Stomach (tissue), 9 donors: ENCODE results near the gene KLRF1. TPM values are rescaled to one million over a fixed set of nuclear protein-coding genes. Genes with fewer than 3 reads are reported as not detected.

ENCODE experiments used
- DNase-seq, 2 donors: peaks; one replicate each; pipeline versions ENCODE4 v3.0.0 to v3.0.0-alpha.2; 2013 to 2019
- H3K27ac ChIP-seq, 5 donors: fragments of 200-600 bp in 4 of 5; sonication (generic) in 4 of 5; one replicate each; pipeline ENCODE4 v1.5.1; 2013 to 2019; ENCODE audit warnings: mild to moderate bottlenecking in 1 of 5, moderate library complexity in 1 of 5
- H3K27me3 ChIP-seq, 3 donors: fragments of 200-600 bp; sonication (generic); one replicate each; pipeline ENCODE4 v1.5.1; 2017 to 2019; ENCODE audit warnings: mixed run types in 1 of 3
- H3K36me3 ChIP-seq, 4 donors: fragments of 200-600 bp; sonication (generic); 1 replicate in 3 of 4; 2 replicates in 1 of 4; pipeline ENCODE4 v1.5.1; 2016 to 2019
- H3K4me1 ChIP-seq, 4 donors: fragments of 200-600 bp; sonication (generic); one replicate each; pipeline ENCODE4 v1.5.1; 2016 to 2019
- H3K4me3 ChIP-seq, 4 donors: fragments of 200-600 bp; sonication (generic) in 3 of 4; one replicate each; pipeline ENCODE4 v1.5.1; 2016 to 2019; ENCODE audit warnings: mild to moderate bottlenecking in 1 of 4
- H3K9me3 ChIP-seq, 4 donors: fragments of 200-600 bp; sonication (generic); one replicate each; pipeline ENCODE4 v1.5.1; 2016 to 2019
- EP300 ChIP-seq: sonication (generic); formaldehyde crosslinking; IDR thresholded peaks from one replicate; pipeline ENCODE4 v1.6.1; 2017; ENCODE audit warnings: antibody characterized with exemption
- POLR2A ChIP-seq, 4 donors: fragments of 450-650 bp; IDR thresholded peaks; one replicate each; pipeline ENCODE4 v1.6.1; 2016; ENCODE audit warnings: antibody characterized with exemption in 4 of 4, control low read depth in 2 of 4, mild to moderate bottlenecking in 1 of 4, moderate library complexity in 1 of 4
- POLR2AphosphoS5 ChIP-seq, 3 donors: sonication (generic); formaldehyde crosslinking; IDR thresholded peaks; one replicate each; pipeline ENCODE4 v1.6.1; 2016; ENCODE audit warnings: antibody characterized with exemption in 3 of 3
- WGBS, 5 donors: extraction: QIAGEN DNeasy Blood & Tissue Kit in 3 of 5; methylation state at CpG; one replicate each; pipeline versions ENCODE4 v1.1.5 to v1.1.7; 2013 to 2018; 5-methylcytosine and 5-hydroxymethylcytosine counted together
- intact Hi-C: fragments of 100-400 bp; cut with DNase I; formaldehyde crosslinking; loops from one replicate; pipeline ENCODE4 v1.15.1; 2023; ENCODE audit warnings: low total_unique reads
- polyA plus RNA-seq, 3 donors: library from polyadenylated mRNA; stranded (reverse); fragments of 200-250 nt; gene quantifications; one replicate each; pipeline ENCODE4 v1.2.3, GENCODE V29; 2013
- total RNA-seq, 5 donors: library from RNA; depleted of rRNA; stranded (reverse); fragments of >200 nt; gene quantifications; one replicate each; pipeline versions ENCODE4 v1.1.0 to v1.2.3, GENCODE V29; 2014 to 2016
- TF ChIP-seq, protein P1 (sequence below), 7 experiments: fragments of 450-650 bp in 4 of 7; fragments of 200-600 bp in 3 of 7; sonication (generic) in 3 of 7; IDR thresholded peaks; one replicate each; pipeline ENCODE4 v1.5.1; 2016 to 2019; ENCODE audit warnings: antibody characterized with exemption in 7 of 7, control low read depth in 2 of 7, mild to moderate bottlenecking in 1 of 7
- donor health status: healthy with polysubstance abuse.
- donor health status: Bipolar disorder and iron deficiency.
- donor health status: healthy.

KLRF1 gene
- total and polyA plus RNA-seq, 8 donors = 0.78 to 4.5 (median 2.2) TPM; not detected in 3

DNA sequence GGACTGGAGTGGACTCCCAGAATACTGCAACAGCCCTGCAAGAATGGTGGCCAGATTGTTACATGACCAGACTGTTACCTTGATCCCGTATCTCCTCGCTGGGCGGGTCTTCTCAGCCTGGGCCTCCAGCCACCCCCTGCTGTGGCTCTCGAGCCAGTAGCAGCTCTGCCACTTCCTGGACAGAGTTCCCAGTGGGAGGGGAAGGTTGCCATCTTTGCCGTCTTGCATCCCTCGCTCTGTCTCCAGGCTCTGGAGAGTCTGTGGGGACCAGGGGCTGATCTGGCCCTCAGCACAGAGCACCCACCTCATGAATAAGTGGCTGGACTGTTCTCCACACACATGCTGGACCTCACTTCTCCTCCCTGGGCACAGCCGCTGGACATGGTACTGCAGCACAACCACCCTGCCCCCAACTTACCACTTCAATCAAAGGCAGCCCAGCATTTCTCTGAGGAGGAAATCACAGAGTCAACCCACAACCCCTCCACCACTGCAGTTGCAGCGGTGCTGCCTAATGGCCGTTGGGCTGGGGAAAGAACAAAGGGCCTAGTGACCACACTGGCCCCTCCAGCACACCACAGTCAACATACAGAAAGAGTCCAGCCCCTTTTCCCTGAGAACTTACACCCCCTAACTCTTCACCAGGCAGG lies 6.9 kb upstream of the KLRF1 start:
- no peak overlapping the region for H3K4me3 ChIP-seq
- H3K36me3 ChIP-seq = no peaks in the 10 kb centered on the region
- H3K9me3 ChIP-seq = no peaks in the 10 kb centered on the region
- no peak overlapping the region for H3K27ac ChIP-seq
- 83 to 89% (median 84%) methylated on average over 9 of the region's 9 CpGs for WGBS, 5 donors
- TF ChIP-seq POLR2A (IDR thresholded peaks at IDR 0.05) = no peak
- TF ChIP-seq POLR2AphosphoS5 (IDR thresholded peaks at IDR 0.05) = no peak
- no peak for TF ChIP-seq EP300
- TF ChIP-seq, protein P1, sequence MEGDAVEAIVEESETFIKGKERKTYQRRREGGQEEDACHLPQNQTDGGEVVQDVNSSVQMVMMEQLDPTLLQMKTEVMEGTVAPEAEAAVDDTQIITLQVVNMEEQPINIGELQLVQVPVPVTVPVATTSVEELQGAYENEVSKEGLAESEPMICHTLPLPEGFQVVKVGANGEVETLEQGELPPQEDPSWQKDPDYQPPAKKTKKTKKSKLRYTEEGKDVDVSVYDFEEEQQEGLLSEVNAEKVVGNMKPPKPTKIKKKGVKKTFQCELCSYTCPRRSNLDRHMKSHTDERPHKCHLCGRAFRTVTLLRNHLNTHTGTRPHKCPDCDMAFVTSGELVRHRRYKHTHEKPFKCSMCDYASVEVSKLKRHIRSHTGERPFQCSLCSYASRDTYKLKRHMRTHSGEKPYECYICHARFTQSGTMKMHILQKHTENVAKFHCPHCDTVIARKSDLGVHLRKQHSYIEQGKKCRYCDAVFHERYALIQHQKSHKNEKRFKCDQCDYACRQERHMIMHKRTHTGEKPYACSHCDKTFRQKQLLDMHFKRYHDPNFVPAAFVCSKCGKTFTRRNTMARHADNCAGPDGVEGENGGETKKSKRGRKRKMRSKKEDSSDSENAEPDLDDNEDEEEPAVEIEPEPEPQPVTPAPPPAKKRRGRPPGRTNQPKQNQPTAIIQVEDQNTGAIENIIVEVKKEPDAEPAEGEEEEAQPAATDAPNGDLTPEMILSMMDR (IDR thresholded peaks at IDR 0.05) = no peak
- intact Hi-C loops = no loop called here
- no peak for DNase-seq
- peaks cover 0 to 7% (median 0%) of the 10 kb centered on the region in 3 donors for H3K27me3 ChIP-seq
- no peaks in the 10 kb centered on the region for H3K4me1 ChIP-seq

DNA sequence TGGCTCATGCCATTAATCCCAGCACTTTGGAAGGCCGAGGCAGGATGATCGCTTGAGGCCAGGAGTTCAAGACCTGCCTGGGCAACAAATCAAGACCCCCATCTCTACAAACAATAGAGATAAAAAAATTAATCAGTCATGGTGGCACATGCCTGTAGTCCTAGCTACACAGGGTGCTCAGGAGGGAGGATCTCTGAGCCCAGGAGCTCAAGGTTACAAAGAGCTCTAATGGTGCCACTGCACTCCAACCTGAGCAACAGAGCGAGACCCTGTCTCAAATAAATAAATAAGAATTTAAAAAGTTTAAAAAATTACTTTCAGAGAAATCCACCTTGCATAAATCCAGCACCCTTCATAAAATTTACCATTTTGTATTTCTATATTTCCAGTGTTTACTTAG lies 2.2 kb downstream of the KLRF1 start:
- Histone ChIP-seq H3K9me3 (peaks cover 0 to 3% (median 0%) of the 10 kb centered on the region in 4 donors), H3K4me3 (no peak overlapping the region), H3K36me3 (no peaks in the 10 kb centered on the region), H3K27ac (no peak overlapping the region), H3K27me3 (no peaks in the 10 kb centered on the region), H3K4me1 (no peaks in the 10 kb centered on the region)
- intact Hi-C loops = no loop called here
- DNase-seq = no peak
- TF ChIP-seq POLR2A (IDR thresholded peaks at IDR 0.05) = no peak
- TF ChIP-seq, protein P1 (IDR thresholded peaks at IDR 0.05) = no peak
- no peak for TF ChIP-seq POLR2AphosphoS5 (IDR thresholded peaks at IDR 0.05)
- TF ChIP-seq EP300 = no peak
- 74 to 88% (median 79%) methylated on average over 3 of the region's 3 CpGs for WGBS, 5 donors

DNA sequence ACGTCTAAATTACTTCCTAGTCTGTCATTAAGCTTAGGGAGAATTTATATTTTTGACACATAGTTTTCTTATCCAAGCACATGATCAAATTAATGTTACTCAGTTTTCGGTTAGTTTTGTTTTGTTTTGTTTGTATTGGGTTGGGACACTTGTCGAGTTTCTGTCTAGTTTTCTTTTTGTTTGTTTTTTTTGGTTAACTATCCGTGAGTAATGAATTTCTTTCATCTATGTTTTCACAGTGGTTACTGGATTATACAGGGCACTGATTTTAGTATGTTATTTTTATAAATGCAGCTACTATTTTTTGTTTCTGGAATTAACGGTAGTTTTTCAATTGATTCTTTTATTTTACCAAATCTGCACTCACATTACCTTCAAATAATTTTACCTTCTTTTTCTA lies 2.7 kb downstream of the KLRF1 start:
- WGBS, 5 donors = 48 to 65% (median 58%) methylated on average over 5 of the region's 5 CpGs

DNA sequence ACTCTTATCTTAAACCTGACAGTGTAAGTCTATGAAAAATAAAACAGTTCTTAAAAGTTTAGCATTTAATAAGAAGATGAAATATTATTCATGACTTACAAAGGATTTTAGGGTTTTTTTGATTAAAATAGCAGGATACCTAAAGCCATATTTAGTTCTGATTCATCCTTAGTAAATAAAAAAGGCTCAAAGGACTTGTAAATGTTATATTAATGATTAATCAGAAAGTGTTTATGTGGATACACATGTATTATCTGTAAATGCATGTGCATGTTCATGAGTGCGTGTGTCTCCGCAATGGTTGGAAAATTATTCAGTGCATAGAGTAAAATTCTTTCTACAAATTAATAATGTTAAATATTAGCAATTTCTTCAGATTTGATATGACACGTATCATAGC lies 4.4 kb downstream of the KLRF1 start:
- Histone ChIP-seq H3K27ac (no peak overlapping the region), H3K36me3 (no peaks in the 10 kb centered on the region), H3K4me3 (no peak overlapping the region), H3K4me1 (no peaks in the 10 kb centered on the region), H3K9me3 (peaks cover 0 to 3% (median 0%) of the 10 kb centered on the region in 4 donors), H3K27me3 (no peaks in the 10 kb centered on the region)
- 44 to 54% (median 48%) methylated on average over 3 of the region's 3 CpGs for WGBS, 5 donors
- no peak for TF ChIP-seq POLR2A (IDR thresholded peaks at IDR 0.05)
- TF ChIP-seq POLR2AphosphoS5 (IDR thresholded peaks at IDR 0.05) = no peak
- no peak for TF ChIP-seq EP300
- TF ChIP-seq, protein P1 (IDR thresholded peaks at IDR 0.05) = no peak
- intact Hi-C loops = no loop called here
- no peak for DNase-seq

More for the DNA sequence above, 2.7 kb downstream of the KLRF1 start:
- no peaks in the 10 kb centered on the region for H3K27me3 ChIP-seq
- DNase-seq = no peak
- H3K36me3 ChIP-seq = no peaks in the 10 kb centered on the region
- H3K4me1 ChIP-seq = no peaks in the 10 kb centered on the region
- intact Hi-C loops = no loop called here
- TF ChIP-seq EP300 = no peak
- no peak for TF ChIP-seq POLR2A (IDR thresholded peaks at IDR 0.05)
- H3K4me3 ChIP-seq = no peak overlapping the region
- H3K27ac ChIP-seq = no peak overlapping the region
- H3K9me3 ChIP-seq = peaks cover 0 to 3% (median 0%) of the 10 kb centered on the region in 4 donors

DNA sequence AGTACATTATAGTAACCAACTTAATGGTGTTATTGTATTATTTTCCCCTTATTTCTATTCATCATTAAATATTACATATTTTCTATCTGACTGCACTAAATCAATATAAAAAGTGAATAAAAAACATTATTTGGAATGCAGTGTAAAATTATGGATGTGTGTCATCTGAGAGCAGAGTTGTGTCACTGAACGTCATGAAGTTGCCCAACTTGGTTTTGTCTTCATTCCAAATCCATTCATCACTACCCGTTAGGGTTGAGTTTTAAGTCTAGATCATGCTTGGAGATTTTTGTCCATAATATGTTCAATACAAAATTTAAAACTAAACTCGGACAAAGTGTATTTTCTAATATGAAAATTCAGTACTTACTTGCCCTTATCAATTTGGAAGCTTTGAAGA lies 16.1 kb downstream of the KLRF1 start:
- H3K4me3 ChIP-seq = no peak overlapping the region
- 64 to 81% (median 70%) methylated on average over 3 of the region's 3 CpGs for WGBS, 5 donors
- no peaks in the 10 kb centered on the region for H3K4me1 ChIP-seq
- TF ChIP-seq, protein P1 (IDR thresholded peaks at IDR 0.05) = no peak
- intact Hi-C loops = no loop called here
- no peak for DNase-seq
- no peaks in the 10 kb centered on the region for H3K27me3 ChIP-seq
- no peaks in the 10 kb centered on the region for H3K36me3 ChIP-seq
- peaks cover 0 to 9% (median 5%) of the 10 kb centered on the region in 4 donors for H3K9me3 ChIP-seq
- H3K27ac ChIP-seq = no peak overlapping the region
